HG03565 (cell line): Measurements from ENCODE around the gene TAF4B.
"Not testable (repeated sequence)": the region's sequence is repeated elsewhere in the genome, so short reads cannot be mapped to it uniquely, and the experiment has no call there.

ENCODE experiments used
- ATAC-seq: cut with Tn5 transposase; IDR thresholded peaks from one replicate; pipeline ENCODE4 v1.9.1; 2021; ENCODE audit warnings: mild to moderate bottlenecking, moderate library complexity; ENCODE audit not compliant: unreplicated experiment

The TAF4B gene

DNA sequence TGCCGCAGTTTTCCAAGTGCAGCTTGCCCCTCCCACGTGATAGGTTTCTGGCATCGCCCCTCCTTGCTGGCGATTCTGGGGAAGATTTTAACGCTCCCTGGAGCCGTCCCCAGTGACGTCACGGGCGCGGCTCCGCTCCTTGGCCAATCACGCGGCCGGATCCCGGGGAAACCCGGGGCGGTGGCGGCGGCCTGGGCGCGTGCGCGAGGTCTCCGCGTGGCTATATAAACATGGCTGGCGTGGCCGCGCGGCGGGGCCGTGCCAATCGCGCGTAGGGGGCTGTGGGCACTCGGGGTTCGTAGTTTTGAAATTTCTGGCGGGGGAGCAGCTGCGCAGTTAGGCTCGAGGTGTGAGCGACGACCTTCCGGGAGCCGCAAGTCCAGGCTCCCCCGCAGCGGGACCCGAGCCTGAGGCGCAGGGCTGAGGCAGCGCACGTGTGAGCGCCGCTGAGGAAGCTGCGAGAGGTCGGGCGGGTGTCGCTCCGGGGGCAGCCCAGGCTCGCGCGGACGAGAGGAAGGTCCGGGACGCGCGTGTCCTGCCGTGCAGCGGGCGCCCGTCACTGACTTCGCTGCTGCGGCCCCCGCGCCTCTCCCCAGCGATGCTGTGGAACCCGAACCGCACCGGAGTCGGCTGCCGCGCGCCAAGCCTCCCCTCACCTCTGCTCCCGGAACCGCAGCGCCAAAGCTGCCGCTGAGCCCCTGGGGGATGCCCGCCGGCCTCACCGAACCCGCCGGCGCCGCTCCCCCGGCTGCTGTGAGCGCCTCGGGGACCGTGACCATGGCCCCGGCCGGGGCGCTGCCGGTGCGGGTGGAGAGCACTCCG lies at the start of gene TAF4B:
Gene TAF4B (plus strand): TSS at position 217 of the 822 bp plus-strand sequence. CDS start 489 bp downstream, at position 706.
- ATAC-seq: peak; percentile 78

GRCh38 chr18:26181343-26181826 lies 44.9 kb upstream of the TAF4B start:
- ATAC-seq: peak; percentile 60

DNA sequence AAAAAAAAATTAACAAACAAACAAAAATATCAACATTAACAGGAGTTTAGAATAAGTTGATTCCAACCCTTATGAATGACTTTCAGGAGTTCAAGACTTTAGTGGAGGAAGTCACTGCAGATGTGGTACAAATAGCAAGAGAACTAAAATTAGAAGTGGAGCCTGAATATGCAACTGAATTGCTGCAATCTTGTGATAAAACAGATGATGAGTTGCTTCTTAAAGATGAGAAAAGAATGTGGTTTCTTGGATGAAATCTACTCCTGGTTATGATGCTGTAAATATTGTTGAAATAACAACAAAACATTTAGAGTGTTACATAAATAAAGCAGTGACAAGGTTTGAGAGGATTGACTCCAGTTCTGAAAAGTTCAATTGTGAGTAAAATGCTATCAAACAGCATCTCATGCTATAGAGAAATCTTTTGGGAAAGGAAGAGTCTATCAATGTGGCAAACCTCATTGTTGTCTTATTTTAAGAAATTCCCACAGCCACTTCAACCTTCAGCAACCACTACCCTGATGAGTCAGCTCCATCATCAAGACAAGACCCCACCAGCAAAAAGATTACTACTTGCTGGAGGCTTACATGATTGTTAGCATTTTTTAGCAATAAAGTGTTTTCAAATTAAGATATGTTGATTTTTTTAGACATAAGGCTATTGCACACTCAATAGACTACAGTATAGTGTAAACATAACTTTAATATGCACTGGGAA lies 42.7 kb upstream of the TAF4B start:
- ATAC-seq: no peak

- no peak for ATAC-seq
Observed at GRCh38 chr18:26185267-26185666, 41.0 kb upstream of the TAF4B start.

GRCh38 chr18:26190506-26190905 lies 35.7 kb upstream of the TAF4B start:
- peak; percentile 89 for ATAC-seq

DNA sequence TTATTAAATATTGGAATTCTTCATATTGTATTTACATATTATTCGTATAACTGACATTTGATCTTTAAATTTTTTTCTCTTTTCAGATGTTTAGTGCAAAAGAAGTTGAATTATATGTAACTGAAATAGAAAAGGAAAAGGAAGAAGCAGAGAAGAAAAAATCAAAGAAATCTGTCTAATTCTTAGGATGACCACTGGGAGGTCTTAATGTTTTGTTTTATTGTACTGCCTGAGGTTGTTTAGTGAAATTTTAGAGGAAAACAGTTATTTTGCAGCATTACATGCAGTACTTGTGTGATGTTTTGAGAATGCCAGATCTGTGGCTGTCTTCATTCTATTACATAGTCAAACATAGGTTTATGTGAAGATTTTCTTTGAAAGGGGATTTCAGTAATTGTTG lies 34.0 kb upstream of the TAF4B start:
- ATAC-seq: no peak

DNA sequence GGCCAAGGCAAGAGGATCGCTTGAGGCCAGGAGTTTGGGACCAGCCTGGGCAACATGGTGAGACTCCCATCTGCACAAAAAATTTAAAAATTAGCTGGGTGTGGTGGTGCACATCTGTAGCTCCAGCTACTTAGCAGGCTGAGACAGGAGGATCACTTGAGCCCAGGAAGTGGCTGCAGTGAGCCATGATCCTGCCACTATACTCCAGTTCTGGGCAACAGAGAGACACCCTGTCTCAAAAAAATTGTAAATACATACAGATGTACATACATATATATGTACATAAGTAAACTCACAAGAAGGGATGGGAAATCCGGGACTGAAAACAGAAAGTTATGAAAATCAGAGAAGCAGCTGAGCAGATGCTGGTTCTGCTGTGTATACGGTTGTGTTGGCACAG lies 29.6 kb upstream of the TAF4B start:
- no peak for ATAC-seq

- ATAC-seq: not testable (repeated sequence)
Observed at GRCh38 chr18:26202001-26202400, 24.2 kb upstream of the TAF4B start.

DNA sequence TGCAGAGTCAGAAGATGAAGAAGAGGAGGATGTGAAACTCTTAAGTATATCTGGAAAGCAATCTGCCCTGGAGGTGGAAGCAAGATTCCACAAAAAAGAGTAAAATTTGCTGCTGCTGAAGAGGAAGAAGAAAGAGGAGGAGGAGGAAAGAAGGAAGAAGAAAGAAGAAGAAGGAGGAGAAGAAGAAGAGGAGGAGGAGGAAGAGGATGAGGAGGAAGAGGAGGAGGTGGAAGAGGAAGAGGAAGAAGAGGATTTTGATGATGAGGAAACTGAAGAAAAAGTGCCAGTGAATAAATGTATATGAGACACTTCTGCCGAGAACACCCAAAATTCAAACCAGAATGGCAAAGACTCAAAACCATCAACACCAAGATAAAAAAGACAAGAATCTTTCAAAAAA lies 20.9 kb upstream of the TAF4B start:
- no peak for ATAC-seq

- ATAC-seq: no peak
Observed at GRCh38 chr18:26206488-26206887, 19.8 kb upstream of the TAF4B start.

- no peak for ATAC-seq
Observed at GRCh38 chr18:26207937-26208336, 18.3 kb upstream of the TAF4B start.

DNA sequence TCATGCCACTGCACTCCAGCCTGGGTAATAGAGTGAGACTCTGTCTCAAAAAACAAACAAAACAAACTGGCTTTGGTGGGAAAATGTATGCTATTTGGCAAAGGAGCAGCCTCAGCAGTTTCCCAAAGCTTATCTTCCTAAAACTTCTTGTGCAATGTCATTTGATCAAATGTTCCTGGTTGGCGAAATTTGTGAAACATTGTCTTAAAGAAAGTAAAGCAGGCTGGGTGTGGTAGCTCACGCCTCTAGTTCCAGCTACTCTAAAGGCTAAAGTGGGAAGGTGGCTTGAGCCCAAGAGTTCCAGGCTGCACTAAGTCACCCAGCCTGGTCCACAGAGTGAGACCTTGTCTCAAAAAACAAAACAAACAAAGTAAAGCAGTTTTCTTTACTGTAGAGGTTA lies 17.3 kb upstream of the TAF4B start:
- no peak for ATAC-seq

DNA sequence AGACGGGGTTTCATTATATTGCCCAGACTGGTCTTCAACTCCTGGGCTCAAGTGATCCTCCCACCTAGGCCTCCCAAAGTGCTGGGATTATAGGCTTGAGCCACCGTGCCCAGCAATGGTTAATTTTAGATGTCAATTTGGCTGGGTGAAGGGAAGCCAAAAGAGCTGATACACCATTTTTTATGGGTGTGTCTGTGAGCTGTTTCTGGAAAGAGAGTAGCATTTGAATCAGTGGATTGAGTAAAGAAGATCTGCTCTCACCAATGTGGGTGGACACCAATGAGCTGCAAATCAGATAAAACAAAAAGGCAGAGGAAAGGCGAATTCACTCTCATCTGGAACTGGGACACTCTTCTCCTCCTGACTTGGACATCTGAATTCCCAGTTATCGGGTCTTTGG lies 16.1 kb upstream of the TAF4B start:
- no peak for ATAC-seq

DNA sequence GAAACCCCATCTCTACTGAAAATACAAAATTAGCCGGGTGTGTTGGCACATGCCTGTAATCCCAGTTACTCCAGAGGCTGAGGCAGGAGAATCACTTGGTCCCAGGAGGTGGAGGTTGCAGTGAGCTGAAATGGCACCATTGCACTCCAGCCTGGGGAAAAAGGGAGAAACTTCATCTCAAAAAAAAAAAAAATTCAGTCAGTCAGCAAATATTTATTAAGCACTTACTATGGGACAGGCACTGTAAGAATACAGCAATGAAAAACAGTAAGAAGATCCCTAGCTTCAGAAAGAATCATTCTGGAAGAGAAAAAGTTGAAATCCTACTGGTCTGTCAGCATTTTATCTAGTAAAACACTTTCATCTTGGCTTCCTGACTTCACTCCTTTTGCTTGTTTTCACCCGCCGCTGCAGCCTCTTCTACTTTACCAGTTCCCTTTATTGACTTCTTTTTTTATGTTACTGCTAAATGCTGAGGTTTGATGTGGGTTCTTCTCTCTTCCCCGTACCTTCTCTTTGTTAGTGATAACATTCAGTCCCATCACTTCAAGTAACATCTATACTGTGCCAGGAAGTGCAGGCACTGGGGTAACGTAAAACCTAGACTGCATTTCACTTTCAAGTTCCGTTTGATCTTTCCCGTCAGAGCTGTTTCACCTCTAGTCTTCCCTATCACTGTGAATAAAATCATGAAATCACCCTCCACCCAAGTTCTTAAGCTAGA lies 10.8 kb upstream of the TAF4B start:
- peak; percentile 94 for ATAC-seq

- no peak for ATAC-seq
Observed at GRCh38 chr18:26225022-26225693, 1.1 kb upstream of the TAF4B start.

DNA sequence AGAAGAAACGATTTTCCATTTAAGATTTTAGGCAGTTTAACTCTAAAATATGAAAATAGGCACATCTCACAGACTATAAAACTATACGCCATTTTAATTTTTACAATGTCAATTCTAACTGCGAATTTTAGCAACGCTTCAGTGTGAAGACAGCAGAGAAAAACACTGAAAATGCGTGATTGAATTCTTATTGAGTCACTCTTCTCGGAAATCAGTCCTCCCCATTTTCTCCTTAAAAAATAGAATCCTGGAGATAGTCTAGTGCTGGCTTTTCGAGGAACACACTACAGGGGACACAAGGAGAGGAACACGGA lies 373 bp upstream of the TAF4B start:
- no peak for ATAC-seq

DNA sequence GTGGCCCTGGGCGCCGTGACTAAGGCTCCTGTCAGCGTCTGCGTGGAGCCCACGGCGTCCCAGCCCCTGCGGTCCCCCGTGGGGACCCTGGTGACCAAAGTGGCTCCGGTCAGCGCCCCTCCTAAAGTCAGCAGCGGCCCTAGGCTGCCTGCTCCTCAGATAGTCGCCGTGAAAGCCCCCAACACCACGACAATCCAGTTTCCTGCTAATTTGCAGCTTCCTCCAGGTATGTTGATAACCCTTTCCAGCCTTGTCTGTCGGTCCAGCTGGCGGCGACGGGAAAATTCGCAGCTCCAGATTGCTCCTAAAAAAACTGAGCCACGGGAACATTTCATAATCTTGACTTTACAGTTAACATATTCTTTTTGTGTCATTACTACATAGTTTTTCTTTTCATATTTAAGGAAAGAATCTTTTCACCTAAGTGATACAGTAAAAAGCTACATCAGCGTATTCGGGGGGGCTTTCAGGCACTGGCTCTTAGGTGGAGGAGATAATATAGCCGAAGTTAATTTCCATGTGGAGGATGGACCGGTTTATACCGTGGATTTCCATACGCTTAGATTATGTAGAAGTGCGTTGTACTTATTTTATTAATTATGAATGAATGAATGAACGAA lies 916 bp downstream of the TAF4B start:
- no peak for ATAC-seq

- no peak for ATAC-seq
Observed at GRCh38 chr18:26228562-26229260, 2.5 kb downstream of the TAF4B start.

- no peak for ATAC-seq
Observed at GRCh38 chr18:26230497-26230896, 4.3 kb downstream of the TAF4B start.

- ATAC-seq: no peak
Observed at GRCh38 chr18:26233208-26233607, 7.0 kb downstream of the TAF4B start.
